ENCODE measurements around the gene CDKL4. TPM values are rescaled to one million over a fixed set of nuclear protein-coding genes. Genes with fewer than 3 reads are reported as not detected.

The CDKL4 gene
- polyA plus RNA-seq, 2 of the 4 experiments (the other 2 are of a cell fraction): 0.06 TPM; not detected in 1

- DNase-seq (ENCODE audit: low read depth in 1 of 2, low spot score in 1 of 2): no peak
- CTCF ChIA-PET: interaction anchor here (0.7 to 2.2 kb wide), 3 partner anchors 47 to 237 kb away, joined by 3 to 5 read pairs (median 4); no protein-coding TSS in a partner anchor
- Histone ChIP-seq H3K4me3 (no peak overlapping the region), H3K4me2 (no peak overlapping the region), H3K9me3 (no peaks in the 10 kb centered on the region), H3K4me1 (no peaks in the 10 kb centered on the region), H3K27ac (no peak overlapping the region)
- POLR2A ChIA-PET: no interaction called here
- ATAC-seq: no peak
- WGBS (ENCODE audit: missing lambda C conversion rate): 59% methylated on average over 5 of the region's 5 CpGs
- FAIRE-seq: no peak
- no peak for TF ChIP-seq PHF8 (IDR thresholded peaks at IDR 0.05; ENCODE audit: borderline replicate concordance, low read depth)
- TF ChIP-seq MAFK (IDR thresholded peaks at IDR 0.05; ENCODE audit: partially characterized antibody): no peak
- TF ChIP-seq FOSB (CRISPR knock-in tag; IDR thresholded peaks at IDR 0.05): no peak
- TF ChIP-seq NPAS2 (CRISPR knock-in tag; IDR thresholded peaks at IDR 0.05; ENCODE audit: borderline replicate concordance): no peak
- TF ChIP-seq, protein P1, sequence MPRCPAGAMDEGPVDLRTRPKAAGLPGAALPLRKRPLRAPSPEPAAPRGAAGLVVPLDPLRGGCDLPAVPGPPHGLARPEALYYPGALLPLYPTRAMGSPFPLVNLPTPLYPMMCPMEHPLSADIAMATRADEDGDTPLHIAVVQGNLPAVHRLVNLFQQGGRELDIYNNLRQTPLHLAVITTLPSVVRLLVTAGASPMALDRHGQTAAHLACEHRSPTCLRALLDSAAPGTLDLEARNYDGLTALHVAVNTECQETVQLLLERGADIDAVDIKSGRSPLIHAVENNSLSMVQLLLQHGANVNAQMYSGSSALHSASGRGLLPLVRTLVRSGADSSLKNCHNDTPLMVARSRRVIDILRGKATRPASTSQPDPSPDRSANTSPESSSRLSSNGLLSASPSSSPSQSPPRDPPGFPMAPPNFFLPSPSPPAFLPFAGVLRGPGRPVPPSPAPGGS (IDR thresholded peaks at IDR 0.05): no peak
- no peak for TF ChIP-seq POLR2AphosphoS2 (conservative IDR thresholded peaks at IDR 0.05; ENCODE audit: low read length)
- no peak for TF ChIP-seq FOSL2 (IDR thresholded peaks at IDR 0.05)
- no peak for TF ChIP-seq FOSL2 (CRISPR knock-in tag; IDR thresholded peaks at IDR 0.05)
- no peak for TF ChIP-seq KDM1A (IDR thresholded peaks at IDR 0.05; ENCODE audit: low read depth)
- no peak for TF ChIP-seq CHD2 (IDR thresholded peaks at IDR 0.05; ENCODE audit: low read length, partially characterized antibody)
- TF ChIP-seq KDM5A (IDR thresholded peaks at IDR 0.05): no peak
- TF ChIP-seq EHMT2 (IDR thresholded peaks at IDR 0.05; ENCODE audit: low read depth): no peak
- TF ChIP-seq JUN (IDR thresholded peaks at IDR 0.05): no peak
- no peak for TF ChIP-seq CHD4 (IDR thresholded peaks at IDR 0.05; ENCODE audit: borderline replicate concordance)
- TF ChIP-seq HOXB5 (CRISPR knock-in tag; IDR thresholded peaks at IDR 0.05): no peak
- no peak for TF ChIP-seq HEYL (CRISPR knock-in tag; IDR thresholded peaks at IDR 0.05)
- no peak for TF ChIP-seq CEBPB (IDR thresholded peaks at IDR 0.05)
- TF ChIP-seq, protein P2, sequence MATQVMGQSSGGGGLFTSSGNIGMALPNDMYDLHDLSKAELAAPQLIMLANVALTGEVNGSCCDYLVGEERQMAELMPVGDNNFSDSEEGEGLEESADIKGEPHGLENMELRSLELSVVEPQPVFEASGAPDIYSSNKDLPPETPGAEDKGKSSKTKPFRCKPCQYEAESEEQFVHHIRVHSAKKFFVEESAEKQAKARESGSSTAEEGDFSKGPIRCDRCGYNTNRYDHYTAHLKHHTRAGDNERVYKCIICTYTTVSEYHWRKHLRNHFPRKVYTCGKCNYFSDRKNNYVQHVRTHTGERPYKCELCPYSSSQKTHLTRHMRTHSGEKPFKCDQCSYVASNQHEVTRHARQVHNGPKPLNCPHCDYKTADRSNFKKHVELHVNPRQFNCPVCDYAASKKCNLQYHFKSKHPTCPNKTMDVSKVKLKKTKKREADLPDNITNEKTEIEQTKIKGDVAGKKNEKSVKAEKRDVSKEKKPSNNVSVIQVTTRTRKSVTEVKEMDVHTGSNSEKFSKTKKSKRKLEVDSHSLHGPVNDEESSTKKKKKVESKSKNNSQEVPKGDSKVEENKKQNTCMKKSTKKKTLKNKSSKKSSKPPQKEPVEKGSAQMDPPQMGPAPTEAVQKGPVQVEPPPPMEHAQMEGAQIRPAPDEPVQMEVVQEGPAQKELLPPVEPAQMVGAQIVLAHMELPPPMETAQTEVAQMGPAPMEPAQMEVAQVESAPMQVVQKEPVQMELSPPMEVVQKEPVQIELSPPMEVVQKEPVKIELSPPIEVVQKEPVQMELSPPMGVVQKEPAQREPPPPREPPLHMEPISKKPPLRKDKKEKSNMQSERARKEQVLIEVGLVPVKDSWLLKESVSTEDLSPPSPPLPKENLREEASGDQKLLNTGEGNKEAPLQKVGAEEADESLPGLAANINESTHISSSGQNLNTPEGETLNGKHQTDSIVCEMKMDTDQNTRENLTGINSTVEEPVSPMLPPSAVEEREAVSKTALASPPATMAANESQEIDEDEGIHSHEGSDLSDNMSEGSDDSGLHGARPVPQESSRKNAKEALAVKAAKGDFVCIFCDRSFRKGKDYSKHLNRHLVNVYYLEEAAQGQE (IDR thresholded peaks at IDR 0.05): no peak
- no peak for TF ChIP-seq ZNF302 (CRISPR knock-in tag; IDR thresholded peaks at IDR 0.05)
- no peak for TF ChIP-seq ZSCAN20 (CRISPR knock-in tag; IDR thresholded peaks at IDR 0.05)
- TF ChIP-seq EP300 (IDR thresholded peaks at IDR 0.05): no peak
Observed at GRCh38 chr2:39175026-39175812, 68.6 kb downstream of the CDKL4 start.

- DNase-seq (ENCODE audit: low read depth in 1 of 2, low spot score in 1 of 2) (no peak), ATAC-seq (no peak), FAIRE-seq (no peak)
- POLR2A ChIA-PET: no interaction called here
- WGBS (ENCODE audit: missing lambda C conversion rate): 81% methylated on average over 8 of the region's 8 CpGs
- Histone ChIP-seq H3K4me2 (no peak overlapping the region), H3K4me3 (no peak overlapping the region), H3K4me1 (no peaks in the 10 kb centered on the region), H3K9me3 (no peaks in the 10 kb centered on the region), H3K27ac (no peak overlapping the region)
- CTCF ChIA-PET: no interaction called here
- TF ChIP-seq, protein P1 (IDR thresholded peaks at IDR 0.05): no peak
- TF ChIP-seq HOXA7 (CRISPR knock-in tag; IDR thresholded peaks at IDR 0.05) (no peak), POLR2A (IDR thresholded peaks at IDR 0.05; ENCODE audit: low read length) (no peak), RCOR1 (IDR thresholded peaks at IDR 0.05; ENCODE audit: low read depth, low read length) (no peak), MAZ (IDR thresholded peaks at IDR 0.05; ENCODE audit: borderline replicate concordance, low read depth, low read length) (no peak), EP300 (IDR thresholded peaks at IDR 0.05) (no peak), BHLHE40 (IDR thresholded peaks at IDR 0.05; ENCODE audit: low read depth, low read length) (no peak), KDM1A (IDR thresholded peaks at IDR 0.05; ENCODE audit: low read depth) (no peak), ZNF302 (CRISPR knock-in tag; IDR thresholded peaks at IDR 0.05) (no peak), HOXB5 (CRISPR knock-in tag; IDR thresholded peaks at IDR 0.05) (no peak), MYC (IDR thresholded peaks at IDR 0.05; ENCODE audit: borderline replicate concordance, low read length) (no peak), RAD21 (conservative IDR thresholded peaks at IDR 0.05 in 1 of 2, IDR thresholded peaks at IDR 0.05 in 1 of 2) (no peak), KDM5A (IDR thresholded peaks at IDR 0.05) (no peak), JUNB (IDR thresholded peaks at IDR 0.05) (no peak), MAFK (IDR thresholded peaks at IDR 0.05; ENCODE audit: partially characterized antibody) (no peak), PHF8 (IDR thresholded peaks at IDR 0.05; ENCODE audit: borderline replicate concordance, low read depth) (no peak), FOSL2 (IDR thresholded peaks at IDR 0.05) (no peak), FOSL2 (CRISPR knock-in tag; IDR thresholded peaks at IDR 0.05) (no peak), EHF (CRISPR knock-in tag; IDR thresholded peaks at IDR 0.05) (no peak)
- TF ChIP-seq, protein P3, sequence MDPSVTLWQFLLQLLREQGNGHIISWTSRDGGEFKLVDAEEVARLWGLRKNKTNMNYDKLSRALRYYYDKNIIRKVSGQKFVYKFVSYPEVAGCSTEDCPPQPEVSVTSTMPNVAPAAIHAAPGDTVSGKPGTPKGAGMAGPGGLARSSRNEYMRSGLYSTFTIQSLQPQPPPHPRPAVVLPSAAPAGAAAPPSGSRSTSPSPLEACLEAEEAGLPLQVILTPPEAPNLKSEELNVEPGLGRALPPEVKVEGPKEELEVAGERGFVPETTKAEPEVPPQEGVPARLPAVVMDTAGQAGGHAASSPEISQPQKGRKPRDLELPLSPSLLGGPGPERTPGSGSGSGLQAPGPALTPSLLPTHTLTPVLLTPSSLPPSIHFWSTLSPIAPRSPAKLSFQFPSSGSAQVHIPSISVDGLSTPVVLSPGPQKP (IDR thresholded peaks at IDR 0.05; ENCODE audit: low read depth, low read length): no peak
Observed at GRCh38 chr2:39174022-39174421, 69.7 kb downstream of the CDKL4 start.

Measured in A549 (cell line).